IPS DF 6.9 (cell line): ENCODE data around the gene TTLL5.

Experiments used
- DNase-seq: peaks from one replicate; pipeline ENCODE4 v3.0.0-alpha.2; 2013; ENCODE audit warnings: low read depth, low spot score
- H3K27ac ChIP-seq: one replicate; pipeline ENCODE4 v1.5.1; 2013; ENCODE audit warnings: low read length, control low read depth
- H3K27me3 ChIP-seq: 2 replicates; pipeline ENCODE4 v1.6.1; 2013; ENCODE audit warnings: mild to moderate bottlenecking, low read length; ENCODE audit not compliant: control insufficient read depth, insufficient read depth
- H3K36me3 ChIP-seq: 2 replicates; pipeline ENCODE4 v1.6.1; 2013; ENCODE audit warnings: low read length; ENCODE audit not compliant: control insufficient read depth, insufficient read depth
- H3K4me1 ChIP-seq: 2 replicates; pipeline ENCODE4 v1.6.1; 2013; ENCODE audit warnings: low read length; ENCODE audit not compliant: control insufficient read depth, insufficient read depth
- H3K4me3 ChIP-seq: 2 replicates; pipeline ENCODE4 v1.5.1; 2013; ENCODE audit warnings: mild to moderate bottlenecking, low read length
- H3K9me3 ChIP-seq: 2 replicates; pipeline ENCODE4 v1.6.1; 2013; ENCODE audit warnings: low read length, inconsistent platforms; ENCODE audit not compliant: control insufficient read depth, insufficient read depth
- WGBS: extraction: QIAGEN DNeasy Blood & Tissue Kit; methylation state at CpG from one replicate; pipeline ENCODE4 v1.1.7; 2013; ENCODE audit warnings: mixed read lengths, missing lambda C conversion rate; ENCODE audit not compliant: insufficient read length, insufficient coverage; 5-methylcytosine and 5-hydroxymethylcytosine counted together

The TTLL5 gene, protein sequence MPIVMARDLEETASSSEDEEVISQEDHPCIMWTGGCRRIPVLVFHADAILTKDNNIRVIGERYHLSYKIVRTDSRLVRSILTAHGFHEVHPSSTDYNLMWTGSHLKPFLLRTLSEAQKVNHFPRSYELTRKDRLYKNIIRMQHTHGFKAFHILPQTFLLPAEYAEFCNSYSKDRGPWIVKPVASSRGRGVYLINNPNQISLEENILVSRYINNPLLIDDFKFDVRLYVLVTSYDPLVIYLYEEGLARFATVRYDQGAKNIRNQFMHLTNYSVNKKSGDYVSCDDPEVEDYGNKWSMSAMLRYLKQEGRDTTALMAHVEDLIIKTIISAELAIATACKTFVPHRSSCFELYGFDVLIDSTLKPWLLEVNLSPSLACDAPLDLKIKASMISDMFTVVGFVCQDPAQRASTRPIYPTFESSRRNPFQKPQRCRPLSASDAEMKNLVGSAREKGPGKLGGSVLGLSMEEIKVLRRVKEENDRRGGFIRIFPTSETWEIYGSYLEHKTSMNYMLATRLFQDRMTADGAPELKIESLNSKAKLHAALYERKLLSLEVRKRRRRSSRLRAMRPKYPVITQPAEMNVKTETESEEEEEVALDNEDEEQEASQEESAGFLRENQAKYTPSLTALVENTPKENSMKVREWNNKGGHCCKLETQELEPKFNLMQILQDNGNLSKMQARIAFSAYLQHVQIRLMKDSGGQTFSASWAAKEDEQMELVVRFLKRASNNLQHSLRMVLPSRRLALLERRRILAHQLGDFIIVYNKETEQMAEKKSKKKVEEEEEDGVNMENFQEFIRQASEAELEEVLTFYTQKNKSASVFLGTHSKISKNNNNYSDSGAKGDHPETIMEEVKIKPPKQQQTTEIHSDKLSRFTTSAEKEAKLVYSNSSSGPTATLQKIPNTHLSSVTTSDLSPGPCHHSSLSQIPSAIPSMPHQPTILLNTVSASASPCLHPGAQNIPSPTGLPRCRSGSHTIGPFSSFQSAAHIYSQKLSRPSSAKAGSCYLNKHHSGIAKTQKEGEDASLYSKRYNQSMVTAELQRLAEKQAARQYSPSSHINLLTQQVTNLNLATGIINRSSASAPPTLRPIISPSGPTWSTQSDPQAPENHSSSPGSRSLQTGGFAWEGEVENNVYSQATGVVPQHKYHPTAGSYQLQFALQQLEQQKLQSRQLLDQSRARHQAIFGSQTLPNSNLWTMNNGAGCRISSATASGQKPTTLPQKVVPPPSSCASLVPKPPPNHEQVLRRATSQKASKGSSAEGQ (N-terminal part only)

GRCh38 chr14:75660630-75661498 lies at the start of gene TTLL5, which contains the start of gene ERG28:
Gene TTLL5, plus strand, starts transcription at chr14:75661246. Its CDS starts 1,904 bp downstream, at chr14:75663150.
Gene ERG28, minus strand, starts transcription at chr14:75660876. Its CDS starts 3,374 bp downstream, at chr14:75657502.
- Histone ChIP-seq H3K27ac (no peak within 1 kb of the TSS), H3K9me3 (no peaks in the 10 kb centered on the region), H3K27me3 (no peaks in the 10 kb centered on the region), H3K4me1 (no peaks in the 10 kb centered on the region), H3K4me3 (peak within 1 kb of the TSS; percentile 100), H3K36me3 (peaks cover 2% of the 10 kb centered on the region; the same call in 1 of the 2 replicates)
- no CpG with 5 or more reads among the region's 60 CpGs for WGBS
- peak; percentile 91 for DNase-seq

DNA sequence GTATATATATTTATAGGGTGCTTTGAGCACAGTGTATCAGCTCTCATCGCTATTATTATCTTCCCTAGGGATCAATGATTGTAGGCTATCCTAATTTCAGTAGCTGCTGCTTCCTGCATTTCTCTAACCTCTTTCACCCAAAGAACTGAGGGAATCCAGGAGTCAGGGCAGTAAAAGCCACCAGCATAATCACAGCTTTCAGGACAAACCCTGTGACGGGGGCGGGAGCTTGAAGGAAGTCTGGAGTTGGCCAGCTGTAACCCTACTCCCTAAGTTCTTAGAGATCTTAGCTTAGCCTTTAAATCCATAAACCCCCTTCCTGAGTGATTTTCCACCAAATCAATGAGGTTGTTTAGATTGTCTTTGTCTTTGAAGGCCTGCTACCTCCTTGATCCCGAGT lies 48.9 kb upstream of the TTLL5 start:
- no peaks in the 10 kb centered on the region for H3K27me3 ChIP-seq
- H3K36me3 ChIP-seq = no peaks in the 10 kb centered on the region
- H3K9me3 ChIP-seq = no peaks in the 10 kb centered on the region
- H3K27ac ChIP-seq = no peak overlapping the region
- no peak overlapping the region for H3K4me3 ChIP-seq
- no peak for DNase-seq
- no peaks in the 10 kb centered on the region for H3K4me1 ChIP-seq
- WGBS = no CpG with 5 or more reads among the region's 4 CpGs

- Histone ChIP-seq H3K36me3 (no peaks in the 10 kb centered on the region), H3K27ac (no peak overlapping the region), H3K4me3 (no peak overlapping the region), H3K9me3 (no peaks in the 10 kb centered on the region), H3K27me3 (no peaks in the 10 kb centered on the region), H3K4me1 (no peaks in the 10 kb centered on the region)
- no peak for DNase-seq
- WGBS = 100% methylated on average over 1 of the region's 4 CpGs
These were observed 46.9 kb upstream of the TTLL5 start for GRCh38 chr14:75614179-75614578.

- no CpG with 5 or more reads among the region's 4 CpGs for WGBS
- Histone ChIP-seq H3K4me1 (no peaks in the 10 kb centered on the region), H3K27me3 (no peaks in the 10 kb centered on the region), H3K4me3 (no peak overlapping the region), H3K27ac (no peak overlapping the region), H3K36me3 (no peaks in the 10 kb centered on the region), H3K9me3 (no peaks in the 10 kb centered on the region)
- no peak for DNase-seq
These were observed 45.8 kb upstream of the TTLL5 start for GRCh38 chr14:75615200-75615599.

DNA sequence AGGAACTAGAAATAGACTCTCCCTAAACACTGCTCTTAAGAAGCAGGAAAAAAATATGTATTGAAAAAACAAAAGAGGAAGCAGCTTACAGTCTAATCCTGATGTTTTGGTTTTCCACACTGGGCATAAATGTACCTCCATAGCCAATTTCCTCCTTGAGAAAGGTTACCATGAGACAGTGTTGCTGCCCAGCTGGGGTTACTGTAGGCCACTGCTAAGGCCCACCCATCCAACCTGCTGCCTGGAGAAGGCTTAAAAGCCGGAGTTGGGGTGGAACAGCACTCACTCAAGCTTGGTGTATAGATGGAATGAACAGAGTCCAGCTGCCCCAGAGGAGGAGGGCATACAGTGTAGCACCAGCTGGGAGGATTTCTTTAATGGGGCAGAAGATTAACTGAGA lies 41.5 kb upstream of the TTLL5 start:
- Histone ChIP-seq H3K4me1 (no peaks in the 10 kb centered on the region), H3K36me3 (no peaks in the 10 kb centered on the region), H3K27me3 (no peaks in the 10 kb centered on the region), H3K4me3 (no peak overlapping the region), H3K27ac (no peak overlapping the region), H3K9me3 (no peaks in the 10 kb centered on the region)
- DNase-seq = no peak
- no CpG with 5 or more reads among the region's 1 CpG for WGBS

DNA sequence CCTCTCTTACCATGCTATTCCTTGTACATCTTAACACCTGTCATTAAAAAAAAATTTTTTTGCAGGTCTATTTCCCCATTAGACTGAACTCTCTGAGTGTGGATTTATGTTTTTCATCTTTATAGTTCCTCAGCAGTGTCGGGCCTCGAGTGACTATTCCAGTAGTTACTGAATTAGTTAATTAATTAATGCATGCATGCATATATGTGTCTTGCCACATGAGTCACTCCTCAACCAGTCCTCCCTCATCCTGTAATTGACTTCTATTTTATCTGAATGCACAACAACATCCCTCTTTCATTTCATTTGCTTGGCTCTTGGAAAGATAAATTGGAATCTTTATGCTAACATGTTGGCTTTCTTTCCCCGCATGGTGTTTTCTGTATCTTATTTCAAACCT lies 36.0 kb upstream of the TTLL5 start:
- no peak overlapping the region for H3K4me3 ChIP-seq
- H3K4me1 ChIP-seq = no peaks in the 10 kb centered on the region; the same call in 1 of the 2 replicates
- no peaks in the 10 kb centered on the region for H3K27me3 ChIP-seq
- no peaks in the 10 kb centered on the region for H3K9me3 ChIP-seq
- no peak for DNase-seq
- no peak overlapping the region for H3K27ac ChIP-seq
- WGBS = no CpG with 5 or more reads among the region's 3 CpGs
- H3K36me3 ChIP-seq = no peaks in the 10 kb centered on the region

GRCh38 chr14:75626396-75626795 lies 34.6 kb upstream of the TTLL5 start:
- Histone ChIP-seq H3K4me1 (peaks cover 4% of the 10 kb centered on the region; the same call in 1 of the 2 replicates), H3K27ac (no peak overlapping the region), H3K27me3 (no peaks in the 10 kb centered on the region), H3K9me3 (no peaks in the 10 kb centered on the region), H3K36me3 (no peaks in the 10 kb centered on the region), H3K4me3 (no peak overlapping the region)
- no peak for DNase-seq
- no CpG with 5 or more reads among the region's 3 CpGs for WGBS

- H3K4me3 ChIP-seq = no peak overlapping the region
- DNase-seq = no peak
- H3K27me3 ChIP-seq = no peaks in the 10 kb centered on the region
- no CpG with 5 or more reads among the region's 3 CpGs for WGBS
- no peaks in the 10 kb centered on the region for H3K9me3 ChIP-seq
- H3K27ac ChIP-seq = no peak overlapping the region
- no peaks in the 10 kb centered on the region for H3K36me3 ChIP-seq
- peaks cover 6% of the 10 kb centered on the region for H3K4me1 ChIP-seq
These were observed 34.2 kb upstream of the TTLL5 start for GRCh38 chr14:75626863-75627262.

DNA sequence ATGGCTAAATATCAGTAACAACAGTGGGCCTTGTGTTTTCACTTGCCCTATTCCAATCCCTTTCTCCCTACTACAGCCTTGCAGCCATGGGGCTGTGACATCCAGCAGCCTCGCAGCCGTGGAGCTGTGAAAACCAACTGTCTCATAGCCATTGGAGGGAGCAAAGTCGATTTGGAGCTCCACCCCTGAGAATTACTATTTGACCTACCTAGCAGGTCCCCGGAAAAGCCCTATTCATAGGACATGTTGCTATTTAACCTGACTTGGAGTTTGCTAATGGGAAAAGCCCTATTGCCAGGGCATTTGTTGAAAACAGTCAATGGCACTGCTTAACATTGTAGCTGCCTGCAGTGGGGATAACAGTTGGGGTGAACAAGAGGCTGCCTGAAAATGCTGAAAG lies 33.6 kb upstream of the TTLL5 start:
- Histone ChIP-seq H3K27me3 (no peaks in the 10 kb centered on the region), H3K27ac (no peak overlapping the region), H3K4me3 (no peak overlapping the region), H3K4me1 (peaks cover 6% of the 10 kb centered on the region), H3K9me3 (no peaks in the 10 kb centered on the region), H3K36me3 (no peaks in the 10 kb centered on the region)
- WGBS = no CpG with 5 or more reads among the region's 4 CpGs
- DNase-seq = no peak
